HG03025 (cell line): ENCODE measurements around the gene PSG4.
"Not testable (repeated sequence)": the region's sequence is repeated elsewhere in the genome, so short reads cannot be mapped to it uniquely, and the experiment has no call there.

Source experiments
- ATAC-seq: cut with Tn5 transposase; IDR thresholded peaks from one replicate; pipeline ENCODE4 v1.9.1; 2021; ENCODE audit warnings: mild to moderate bottlenecking, moderate library complexity; ENCODE audit not compliant: unreplicated experiment, low FRiP score

The PSG4 gene

GRCh38 chr19:43201337-43201801 lies 4.1 kb downstream of the PSG4 start:
- not testable (repeated sequence) for ATAC-seq

- ATAC-seq, result not testable (repeated sequence)
Observed at GRCh38 chr19:43198686-43199419, 6.6 kb downstream of the PSG4 start.

GRCh38 chr19:43197666-43198397 lies 7.6 kb downstream of the PSG4 start:
- ATAC-seq, result not testable (repeated sequence)

- ATAC-seq, result not testable (repeated sequence)
Observed at GRCh38 chr19:43194397-43194796, 11.0 kb downstream of the PSG4 start.

GRCh38 chr19:43192381-43193155 lies 12.9 kb downstream of the PSG4 start:
- ATAC-seq, result not testable (repeated sequence)

- not testable (repeated sequence) for ATAC-seq
Observed at GRCh38 chr19:43188092-43188491, 17.3 kb downstream of the PSG4 start.

- ATAC-seq, result not testable (repeated sequence)
Observed at GRCh38 chr19:43186311-43186935, 19.0 kb downstream of the PSG4 start, which contains the start of gene PSG5. TSS of gene PSG5 (minus strand) at chr19:43186536. CDS start at chr19:43186405, 131 bp downstream.

GRCh38 chr19:43181869-43182771 lies 23.3 kb downstream of the PSG4 start:
- ATAC-seq, result not testable (repeated sequence)

- not testable (repeated sequence) for ATAC-seq
Observed at GRCh38 chr19:43179569-43180147, 25.8 kb downstream of the PSG4 start.

- ATAC-seq, result not testable (repeated sequence)
Observed at GRCh38 chr19:43178577-43178976, 26.9 kb downstream of the PSG4 start.

- ATAC-seq, result not testable (repeated sequence)
Observed at GRCh38 chr19:43165906-43166305, 39.5 kb downstream of the PSG4 start.

- not testable (repeated sequence) for ATAC-seq
Observed at GRCh38 chr19:43163135-43163534, 42.3 kb downstream of the PSG4 start.

GRCh38 chr19:43162261-43162660 lies 43.2 kb downstream of the PSG4 start:
- ATAC-seq, result not testable (repeated sequence)

- no peak for ATAC-seq
Observed at GRCh38 chr19:43152214-43152613, 53.2 kb downstream of the PSG4 start.

- not testable (repeated sequence) for ATAC-seq
Observed at GRCh38 chr19:43149788-43150187, 55.6 kb downstream of the PSG4 start.

GRCh38 chr19:43148233-43148632 lies 57.2 kb downstream of the PSG4 start:
- ATAC-seq, result no peak
